HT-29 (cell line): ENCODE results near the gene AFAP1L1. TPM values are rescaled to one million over a fixed set of nuclear protein-coding genes. Genes with fewer than 3 reads are reported as not detected.
"Not testable (repeated sequence)": the region's sequence is repeated elsewhere in the genome, so short reads cannot be mapped to it uniquely, and the experiment has no call there.

ENCODE experiments used
- DNase-seq: peaks from one replicate; pipeline ENCODE4 v3.0.0-alpha.2; 2015; ENCODE audit warnings: low spot score
- total RNA-seq: library from RNA; depleted of rRNA; stranded (reverse); fragments of >200 nt; shearing (Covaris generic); gene quantifications from 2 replicates; pipeline ENCODE4 v1.2.3, GENCODE V29; 2014; rRNA removed

The AFAP1L1 gene
- total RNA-seq, 1 experiment from 2014 or later, result 0.05 TPM

- DNase-seq, result no peak
Measured at GRCh38 chr5:149389552-149390495, 118.2 kb downstream of the AFAP1L1 start.

- not testable (repeated sequence) for DNase-seq
Measured at GRCh38 chr5:149391076-149391475, 119.4 kb downstream of the AFAP1L1 start.

Other genes starting within 250 kb of the AFAP1L1 start
- gene SH3TC2, start 208.8 kb upstream of the AFAP1L1 start, total RNA-seq, result 18.0 and 19.9 TPM in 2 replicates
- 13.6 and 20.7 TPM in 2 replicates for gene ABLIM3, start 130.4 kb upstream of the AFAP1L1 start, total RNA-seq
- gene GRPEL2, start 73.6 kb downstream of the AFAP1L1 start, total RNA-seq, result 10.7 and 14.2 TPM in 2 replicates
- 1.2 and 1.7 TPM in 2 replicates for gene PCYOX1L, start 86.2 kb downstream of the AFAP1L1 start, total RNA-seq
- not detected in 2 replicates for gene IL17B, start 107.4 kb downstream of the AFAP1L1 start, total RNA-seq